SK-N-MC (cell line): Measurements from ENCODE around the gene ELF4.

Experiments used
- EZH2 ChIP-seq: fragments of 200-600 bp; sonication (generic); IDR thresholded peaks from one replicate; pipeline ENCODE4 v1.6.1; 2017; ENCODE audit warnings: antibody characterized with exemption
- POLR2AphosphoS5 ChIP-seq: IDR thresholded peaks from 2 replicates; pipeline ENCODE4 v1.6.1; 2012; ENCODE audit warnings: mild to moderate bottlenecking, low read depth, low read length, borderline replicate concordance

DNA sequence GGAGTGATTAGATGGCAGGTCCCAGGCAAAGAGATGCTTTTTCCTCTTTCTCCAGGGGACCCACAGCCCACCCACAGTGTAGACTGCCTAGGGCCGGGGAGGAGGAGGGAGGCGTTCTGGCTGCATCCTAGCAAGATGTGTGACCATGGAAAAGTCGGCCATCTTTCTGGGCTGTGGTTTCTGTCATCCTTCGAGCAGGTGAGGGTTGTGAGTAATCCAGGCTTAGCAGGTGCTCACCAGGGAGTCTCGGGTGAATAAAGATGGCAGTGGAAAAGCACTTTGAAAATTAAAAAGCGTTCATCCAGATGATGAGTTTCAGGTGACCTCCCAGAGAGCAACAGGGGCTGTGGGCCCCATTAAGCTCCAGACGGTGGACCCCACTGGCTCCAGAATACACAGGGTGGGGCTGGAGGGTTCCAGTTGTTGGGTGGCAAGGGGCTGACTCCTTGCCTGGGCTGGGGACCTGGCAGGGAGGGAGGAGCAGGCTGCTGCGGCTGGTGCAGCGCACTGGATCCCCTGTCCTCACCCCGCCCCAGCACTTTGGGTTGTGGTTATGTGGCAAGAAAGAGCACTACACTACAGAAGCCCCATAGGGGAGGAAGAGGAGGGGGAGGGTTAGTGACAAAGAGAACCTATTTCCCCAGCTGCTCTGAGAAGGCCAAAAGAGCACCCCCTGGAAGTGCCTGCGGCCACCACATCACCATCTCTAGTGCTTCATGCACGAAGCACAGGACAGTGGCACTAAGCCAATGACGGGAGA is 23.7 kb downstream of the ELF4 start:
- no peak for TF ChIP-seq POLR2AphosphoS5
- no peak for TF ChIP-seq EZH2
